Gastrocnemius medialis (tissue), 4 donors: ENCODE results near the gene MARK2.

Source experiments
- CTCF ChIP-seq, 5 experiments: fragments of 450-650 bp in 3 of 5; fragments of 200-600 bp in 2 of 5; sonication (generic) in 2 of 5; IDR thresholded peaks in 4 of 5; conservative IDR thresholded peaks in 1 of 5; 1 replicate in 4 of 5; 2 replicates in 1 of 5; pipeline ENCODE4 v1.5.1; 2016 to 2019; ENCODE audit warnings: antibody characterized with exemption in 5 of 5, mild to moderate bottlenecking in 3 of 5, moderate library complexity in 3 of 5
- POLR2A ChIP-seq, 2 donors: fragments of 450-650 bp; IDR thresholded peaks; one replicate each; pipeline ENCODE4 v1.6.1; 2017; ENCODE audit warnings: antibody characterized with exemption in 2 of 2, mild to moderate bottlenecking in 2 of 2, moderate library complexity in 2 of 2

GRCh38 chr11:63907808-63908530 lies 69.1 kb downstream of the MARK2 start:
- TF ChIP-seq CTCF (IDR thresholded peaks at IDR 0.05 in 4 of 5, conservative IDR thresholded peaks at IDR 0.05 in 1 of 5), result no peak
- TF ChIP-seq POLR2A (IDR thresholded peaks at IDR 0.05), result no peak
